Muscle layer of duodenum (tissue), 2 donors: ENCODE results near the gene TMEM235.
"Not testable (repeated sequence)": the region's sequence is repeated elsewhere in the genome, so short reads cannot be mapped to it uniquely, and the experiment has no call there.

Experiments used
- H3K27ac ChIP-seq: one replicate; pipeline ENCODE4 v1.7.0; 2013; ENCODE audit warnings: mild to moderate bottlenecking, low read length
- H3K27me3 ChIP-seq: one replicate; pipeline ENCODE4 v1.7.0; 2013; ENCODE audit warnings: low read depth, mild to moderate bottlenecking, control low read depth, low read length
- H3K36me3 ChIP-seq, 2 donors: one replicate each; pipeline ENCODE4 v1.7.0; 2013; ENCODE audit warnings: low read length in 2 of 2, control low read depth in 1 of 2, mild to moderate bottlenecking in 1 of 2; ENCODE audit not compliant: insufficient read depth in 2 of 2, control insufficient read depth in 1 of 2
- H3K4me1 ChIP-seq, 2 donors: one replicate each; pipeline ENCODE4 v1.7.0; 2013; ENCODE audit warnings: low read length in 2 of 2, mild to moderate bottlenecking in 2 of 2, control low read depth in 1 of 2, moderate library complexity in 1 of 2; ENCODE audit not compliant: insufficient read depth in 2 of 2, control insufficient read depth in 1 of 2
- H3K4me3 ChIP-seq, 2 donors: one replicate each; pipeline ENCODE4 v1.7.0; 2013; ENCODE audit warnings: low read length in 2 of 2, low read depth in 1 of 2, mild to moderate bottlenecking in 1 of 2
- H3K9me3 ChIP-seq, 2 donors: one replicate each; pipeline ENCODE4 v1.7.0; 2013; ENCODE audit warnings: low read length in 2 of 2, control low read depth in 1 of 2, mild to moderate bottlenecking in 1 of 2; ENCODE audit not compliant: control insufficient read depth in 1 of 2
- donor health status: healthy.

The TMEM235 gene

DNA sequence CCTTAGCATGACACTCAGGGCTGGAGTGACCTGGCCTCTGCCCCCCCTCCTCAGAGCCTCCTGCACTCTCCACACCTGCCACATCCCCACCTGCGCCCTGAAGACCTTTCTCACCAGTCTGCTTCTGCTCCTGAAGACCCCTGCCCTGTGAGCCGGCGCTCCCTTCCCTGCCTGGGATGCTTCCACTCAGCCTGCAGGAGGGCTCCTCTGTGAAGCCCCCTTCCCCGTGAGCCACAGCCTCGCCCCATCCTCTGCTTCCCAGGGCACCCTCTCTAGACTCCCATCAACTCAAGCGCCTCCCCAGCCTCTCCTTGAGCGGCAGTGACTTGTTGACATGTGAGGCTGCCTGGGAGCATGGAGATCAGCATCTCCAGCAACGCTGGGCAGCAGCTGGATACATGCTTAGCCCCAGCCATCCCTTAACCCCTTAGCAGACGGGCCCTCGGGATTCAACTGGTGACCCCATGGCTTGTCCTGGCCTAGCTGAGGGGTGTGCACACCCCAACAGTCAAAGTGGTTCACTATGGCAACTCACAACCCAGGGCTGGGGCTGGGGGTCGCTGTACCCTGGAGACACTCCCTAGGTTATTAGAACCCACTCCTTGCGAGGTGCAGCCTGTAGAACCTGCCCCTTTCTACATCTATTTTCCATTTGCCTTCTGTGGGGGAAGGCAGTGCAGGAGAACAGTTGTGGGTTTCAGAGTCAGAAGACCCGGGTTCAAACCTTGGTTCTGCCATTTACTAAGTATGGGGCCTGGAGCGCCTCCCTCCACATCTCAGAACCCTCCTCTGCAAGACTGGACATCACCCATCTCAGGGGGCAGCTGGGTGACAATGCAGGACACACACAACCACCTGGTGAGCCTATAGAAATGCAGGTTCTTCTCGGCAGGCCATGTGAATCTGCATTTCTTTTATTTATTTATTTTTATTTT, 21.5 kb downstream of the TMEM235 start:
- no peak overlapping the region for H3K4me3 ChIP-seq
- no peaks in the 10 kb centered on the region for H3K9me3 ChIP-seq
- H3K27ac ChIP-seq = no peak overlapping the region
- H3K27me3 ChIP-seq = no peaks in the 10 kb centered on the region
- H3K36me3 ChIP-seq = no peaks in the 10 kb centered on the region
- H3K4me1 ChIP-seq = peaks cover 4 to 15% of the 10 kb centered on the region in 2 donors

GRCh38 chr17:78253636-78253945, 22.2 kb downstream of the TMEM235 start:
- Histone ChIP-seq H3K4me3 (peak overlapping the region; percentile 64 to 91), H3K4me1 (peaks cover 4 to 18% of the 10 kb centered on the region in 2 donors)
- H3K27me3 ChIP-seq, H3K36me3 ChIP-seq, H3K27ac ChIP-seq, H3K9me3 ChIP-seq: not testable (repeated sequence)

DNA sequence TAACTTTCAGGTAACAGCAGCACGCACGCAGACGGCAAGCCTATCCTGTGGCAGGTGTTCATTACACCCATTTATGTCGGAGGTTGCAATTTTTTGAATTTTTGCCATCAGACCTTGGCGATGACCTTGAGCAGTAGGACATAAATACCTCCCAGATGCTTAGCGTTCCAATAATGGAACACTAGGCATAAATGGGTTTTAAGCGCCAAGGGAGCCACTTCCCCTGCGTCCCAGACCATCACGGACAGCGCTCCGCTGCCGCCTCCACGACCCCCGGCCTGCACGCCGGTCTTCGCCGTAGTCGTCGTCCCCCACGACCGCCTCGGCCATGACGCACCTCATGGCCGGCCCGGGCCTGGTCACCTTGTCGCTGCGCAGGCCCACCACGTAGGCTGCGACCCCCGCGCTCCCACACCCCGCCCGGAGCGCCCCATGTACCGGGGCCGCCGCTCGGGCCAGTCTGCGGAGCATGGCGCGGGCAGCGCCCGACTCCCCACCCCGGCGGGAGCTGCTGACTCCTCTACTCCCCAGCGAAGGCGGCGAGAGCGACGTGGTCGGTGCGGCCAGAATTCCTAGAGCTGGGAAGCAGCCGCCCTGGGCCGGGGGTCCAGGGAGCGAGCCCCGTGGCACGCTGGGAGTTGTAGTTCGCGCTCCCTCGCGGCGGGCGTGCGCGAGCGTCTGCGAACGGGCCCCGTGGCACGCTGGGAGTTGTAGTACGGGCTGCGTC, 22.7 kb downstream of the TMEM235 start:
- Histone ChIP-seq H3K4me1 (peaks cover 4 to 18% of the 10 kb centered on the region in 2 donors), H3K36me3 (no peaks in the 10 kb centered on the region), H3K4me3 (peak overlapping the region; percentile 64 to 91), H3K27me3 (no peaks in the 10 kb centered on the region), H3K27ac (peak overlapping the region; percentile 31), H3K9me3 (no peaks in the 10 kb centered on the region)

- H3K9me3 ChIP-seq = no peaks in the 10 kb centered on the region
- H3K27me3 ChIP-seq = no peaks in the 10 kb centered on the region
- H3K4me1 ChIP-seq = peaks cover 4 to 18% of the 10 kb centered on the region in 2 donors
- no peak overlapping the region for H3K4me3 ChIP-seq
- no peaks in the 10 kb centered on the region for H3K36me3 ChIP-seq
- H3K27ac ChIP-seq = no peak overlapping the region
Observed at GRCh38 chr17:78255029-78255656, 23.7 kb downstream of the TMEM235 start.

GRCh38 chr17:78255953-78256706, 24.7 kb downstream of the TMEM235 start:
- no peak overlapping the region for H3K27ac ChIP-seq
- H3K36me3 ChIP-seq = no peaks in the 10 kb centered on the region
- no peak overlapping the region for H3K4me3 ChIP-seq
- no peaks in the 10 kb centered on the region for H3K9me3 ChIP-seq
- no peaks in the 10 kb centered on the region for H3K27me3 ChIP-seq
- peaks cover 2 to 15% of the 10 kb centered on the region in 2 donors for H3K4me1 ChIP-seq

GRCh38 chr17:78256707-78257591, 25.5 kb downstream of the TMEM235 start:
- no peak overlapping the region for H3K27ac ChIP-seq
- H3K4me1 ChIP-seq = peaks cover 0 to 14% of the 10 kb centered on the region in 2 donors
- no peaks in the 10 kb centered on the region for H3K27me3 ChIP-seq
- H3K4me3 ChIP-seq = no peak overlapping the region
- H3K9me3 ChIP-seq = no peaks in the 10 kb centered on the region
- no peaks in the 10 kb centered on the region for H3K36me3 ChIP-seq

GRCh38 chr17:78257810-78258322, 26.4 kb downstream of the TMEM235 start:
- H3K27ac ChIP-seq = no peak overlapping the region
- peaks cover 0 to 14% of the 10 kb centered on the region in 2 donors for H3K4me1 ChIP-seq
- no peaks in the 10 kb centered on the region for H3K27me3 ChIP-seq
- H3K36me3 ChIP-seq = no peaks in the 10 kb centered on the region
- H3K4me3 ChIP-seq = no peak overlapping the region
- H3K9me3 ChIP-seq = no peaks in the 10 kb centered on the region

- H3K9me3 ChIP-seq = no peaks in the 10 kb centered on the region
- H3K4me1 ChIP-seq = peaks cover 0 to 14% of the 10 kb centered on the region in 2 donors
- H3K27me3 ChIP-seq = no peaks in the 10 kb centered on the region
- H3K27ac ChIP-seq = no peak overlapping the region
- no peaks in the 10 kb centered on the region for H3K36me3 ChIP-seq
- H3K4me3 ChIP-seq = no peak overlapping the region
Observed at GRCh38 chr17:78258323-78259191, 27.1 kb downstream of the TMEM235 start.

GRCh38 chr17:78259192-78259554, 27.7 kb downstream of the TMEM235 start:
- no peak overlapping the region for H3K27ac ChIP-seq

More at GRCh38 chr17:78259192-78259554, 27.7 kb downstream of the TMEM235 start:
- no peaks in the 10 kb centered on the region for H3K9me3 ChIP-seq
- peaks cover 0 to 8% of the 10 kb centered on the region in 2 donors for H3K4me1 ChIP-seq
- H3K27me3 ChIP-seq = no peaks in the 10 kb centered on the region
- H3K4me3 ChIP-seq = no peak overlapping the region
- no peaks in the 10 kb centered on the region for H3K36me3 ChIP-seq
